HG03139 (cell line): ENCODE results near the gene TMPRSS9.
"Not testable (repeated sequence)": the region's sequence is repeated elsewhere in the genome, so short reads cannot be mapped to it uniquely, and the experiment has no call there.

Experiments
- ATAC-seq: cut with Tn5 transposase; IDR thresholded peaks from one replicate; pipeline ENCODE4 v1.9.1; 2021; ENCODE audit not compliant: unreplicated experiment

TMPRSS9 gene

DNA sequence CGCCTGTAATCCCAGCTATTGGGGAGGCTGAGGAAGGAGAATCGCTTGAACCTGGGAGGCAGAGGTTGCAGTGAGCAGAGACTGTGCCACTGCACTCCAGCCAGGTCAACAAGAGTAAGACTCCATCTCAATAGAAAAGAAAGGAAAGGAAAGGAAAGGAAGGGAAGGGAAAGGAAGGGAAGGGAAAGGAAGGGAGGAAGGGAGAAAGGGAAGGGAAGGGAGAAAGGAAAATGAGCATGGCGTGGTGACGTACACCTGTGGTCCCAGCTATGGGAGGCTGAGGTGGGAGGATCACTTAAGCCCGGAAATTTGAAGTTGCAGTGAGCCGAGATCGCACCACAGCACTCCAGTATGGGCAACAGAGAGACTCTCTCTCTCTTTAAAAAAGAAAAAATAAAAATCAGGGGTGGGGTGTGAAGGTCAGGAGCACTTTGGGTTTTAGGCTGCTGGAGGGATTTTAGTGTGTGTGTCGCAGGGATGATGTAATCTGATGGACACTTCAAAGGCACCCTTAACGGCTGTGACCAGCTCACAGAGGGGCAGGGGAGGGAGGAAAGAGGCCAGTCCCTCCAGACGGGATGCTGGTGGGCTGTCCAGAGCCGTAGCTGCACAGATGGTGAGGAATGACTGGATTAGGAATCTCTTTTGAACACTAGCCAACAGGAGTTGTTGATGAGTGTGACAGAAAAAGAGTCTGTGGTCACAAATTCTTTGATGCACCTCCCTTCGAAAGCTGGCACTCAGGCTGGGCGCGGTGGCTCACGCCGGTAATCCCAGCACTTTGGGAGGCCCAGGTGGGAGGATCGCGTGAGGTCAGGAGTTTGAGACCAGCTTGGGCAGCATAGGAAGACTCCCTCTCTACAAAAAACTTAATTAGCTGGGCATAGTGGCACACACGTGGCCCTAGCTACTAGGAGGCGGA is 27.6 kb downstream of the TMPRSS9 start:
- ATAC-seq = no peak

DNA sequence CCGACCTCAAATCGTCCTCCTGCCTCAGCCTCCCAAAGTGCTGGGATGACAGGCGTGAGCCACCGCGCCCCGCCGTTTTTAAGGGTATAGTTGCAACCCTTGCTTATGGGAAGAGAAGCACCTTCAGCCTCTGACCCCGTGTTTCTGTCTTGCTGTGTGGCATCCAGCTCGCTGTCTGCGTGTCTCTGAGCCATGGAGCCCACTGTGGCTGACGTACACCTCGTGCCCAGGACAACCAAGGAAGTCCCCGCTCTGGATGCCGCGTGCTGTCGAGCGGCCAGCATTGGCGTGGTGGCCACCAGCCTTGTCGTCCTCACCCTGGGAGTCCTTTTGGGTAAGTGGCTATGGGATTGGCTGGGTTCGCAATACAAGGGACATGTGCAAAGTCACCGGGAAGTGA is 29.5 kb downstream of the TMPRSS9 start:
- ATAC-seq = no peak

DNA sequence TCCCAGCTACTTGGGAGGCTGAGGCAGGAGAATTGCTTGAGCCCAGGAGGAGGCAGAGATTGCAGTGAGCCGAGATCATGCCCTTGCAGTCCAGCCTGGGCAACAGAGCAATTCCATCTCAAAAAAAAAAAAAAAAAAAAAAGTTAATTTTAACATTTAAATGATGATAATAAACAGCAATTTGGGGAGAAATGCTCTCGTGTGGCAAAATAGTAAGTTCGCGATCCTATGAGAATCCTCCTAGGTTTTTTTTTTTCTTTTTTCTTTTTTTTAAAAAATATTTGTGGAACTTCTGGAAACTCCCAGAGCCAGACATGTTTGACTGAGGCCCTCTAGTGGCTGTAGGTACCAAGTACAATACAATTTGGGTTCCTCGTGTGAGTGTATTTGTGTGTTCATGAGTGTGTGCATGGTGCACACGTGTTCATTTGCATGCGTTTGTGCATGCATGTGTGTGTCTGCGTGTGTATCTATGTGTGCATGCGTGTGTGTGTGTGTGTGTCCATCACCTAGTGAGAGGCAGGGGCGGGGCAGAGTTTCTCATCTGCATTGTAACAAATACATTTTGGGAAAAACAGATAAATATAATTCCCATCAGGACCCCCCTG is 31.2 kb downstream of the TMPRSS9 start:
- ATAC-seq = no peak

DNA sequence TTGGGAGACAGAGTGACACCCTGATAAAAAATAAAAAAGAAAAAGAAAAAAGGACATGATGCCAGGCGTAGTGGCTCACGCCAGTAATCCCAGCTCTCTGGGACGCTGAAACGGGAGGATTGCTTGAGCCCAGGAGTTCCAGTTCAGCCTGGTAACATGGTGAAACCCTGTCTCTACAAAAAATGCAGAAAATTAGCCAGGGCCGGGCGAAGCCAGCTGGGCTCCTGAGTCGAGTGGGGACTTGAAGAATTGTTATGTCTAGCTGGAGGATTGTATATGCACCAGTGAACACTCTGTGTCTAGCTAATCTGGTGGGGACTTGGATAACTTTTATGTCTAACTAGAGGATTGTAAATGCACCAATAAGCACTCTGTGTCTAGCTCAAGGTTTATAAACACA is 32.3 kb downstream of the TMPRSS9 start:
- ATAC-seq = no peak

DNA sequence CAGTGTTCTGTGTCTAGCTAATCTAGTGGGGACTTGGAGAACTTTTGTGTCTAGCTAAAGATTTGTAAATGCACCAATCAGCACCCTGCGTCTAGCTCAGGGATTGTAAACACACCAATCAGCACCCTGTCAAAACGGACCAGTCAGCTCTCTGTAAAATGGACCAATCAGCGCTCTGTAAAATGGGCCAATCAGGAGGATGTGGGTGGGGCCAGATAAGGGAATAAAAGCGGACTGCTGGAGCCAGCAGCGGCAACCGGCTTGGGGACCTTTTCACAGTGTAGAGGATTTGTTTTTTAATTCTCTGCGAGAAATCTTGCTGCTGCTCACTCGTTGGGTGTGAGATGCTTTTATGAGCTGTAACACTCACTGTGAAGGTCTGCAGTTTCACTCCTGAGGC is 32.8 kb downstream of the TMPRSS9 start:
- not testable (repeated sequence) for ATAC-seq

DNA sequence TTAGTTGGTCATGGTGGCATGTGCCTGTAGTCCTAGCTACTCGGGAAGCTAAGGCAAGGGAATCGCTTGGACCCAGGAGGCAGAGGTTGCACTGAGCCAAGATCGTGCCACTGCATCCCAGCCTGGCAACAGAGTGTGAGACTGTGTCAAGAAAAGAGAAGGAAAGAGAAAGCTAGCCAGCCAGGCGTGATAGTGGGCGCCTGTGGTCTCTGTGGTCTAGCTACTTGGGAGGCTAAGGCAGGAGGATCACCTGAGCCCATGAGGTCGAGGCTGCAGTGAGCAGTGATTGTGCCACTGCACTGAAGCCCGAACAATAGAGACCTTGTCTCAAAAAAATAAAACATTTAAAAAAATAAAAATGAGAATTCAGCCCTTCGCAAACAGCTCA is 34.0 kb downstream of the TMPRSS9 start:
- ATAC-seq = no peak

DNA sequence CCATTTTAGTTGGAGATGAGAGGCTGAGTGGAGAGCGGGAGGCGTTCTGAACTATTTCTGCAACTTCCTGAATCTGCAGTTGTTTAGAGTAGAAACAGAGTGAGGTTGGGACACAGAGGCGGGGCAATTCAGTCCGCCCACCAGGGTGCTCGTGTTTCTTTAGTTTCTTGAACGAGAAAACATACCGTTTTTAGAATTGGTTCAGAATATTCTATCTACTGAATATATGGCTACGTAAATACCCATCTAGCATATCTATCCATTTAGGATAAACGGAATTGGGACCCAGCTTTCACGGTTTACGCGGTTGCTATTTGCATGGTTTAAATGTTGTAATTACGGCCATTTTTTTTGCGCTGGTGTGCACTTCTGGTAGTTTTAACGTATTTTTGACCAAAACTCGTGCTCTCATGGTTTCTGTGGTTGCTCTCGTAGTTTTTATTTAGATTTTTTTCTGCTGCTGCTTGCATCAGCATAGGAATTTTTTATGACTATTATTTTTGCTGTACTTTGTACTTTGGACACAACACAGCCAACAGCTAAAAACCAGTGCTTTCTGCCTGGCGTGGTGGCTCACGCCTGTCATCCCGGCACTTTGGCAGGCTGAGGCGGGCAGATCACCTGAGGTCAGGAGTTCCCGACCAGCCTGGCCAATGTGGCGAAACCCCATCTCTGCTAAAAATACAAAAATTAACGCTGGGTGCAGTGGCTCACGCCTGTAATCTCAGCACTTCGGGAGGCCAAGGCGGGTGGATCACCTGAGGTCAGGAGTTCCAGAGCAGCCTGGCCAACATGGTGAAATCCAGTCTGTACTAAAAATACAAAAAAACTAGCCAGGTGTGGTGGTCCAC is 34.6 kb downstream of the TMPRSS9 start:
- no peak for ATAC-seq

GRCh38 chr19:2395293-2395829 is 35.3 kb downstream of the TMPRSS9 start:
- ATAC-seq = not testable (repeated sequence)

DNA sequence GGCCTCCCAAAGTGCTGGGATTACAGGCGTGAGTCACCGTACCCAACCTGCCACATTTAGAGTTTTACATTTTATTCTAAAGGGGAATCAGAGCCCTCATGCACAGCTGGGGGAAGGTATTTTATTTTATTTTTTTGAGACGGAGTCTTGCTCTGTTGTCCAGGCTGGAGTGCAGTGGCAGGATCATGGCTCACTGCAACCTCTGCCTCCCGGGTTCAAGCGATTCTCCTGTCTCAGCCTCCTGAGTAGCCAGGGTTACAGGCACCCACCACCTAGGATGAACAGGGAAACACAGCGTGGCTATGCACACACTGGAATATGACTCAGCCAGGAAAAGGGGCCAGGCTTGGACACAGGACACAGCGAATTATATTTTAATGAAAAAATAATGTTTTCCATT is 37.1 kb downstream of the TMPRSS9 start:
- not testable (repeated sequence) for ATAC-seq

DNA sequence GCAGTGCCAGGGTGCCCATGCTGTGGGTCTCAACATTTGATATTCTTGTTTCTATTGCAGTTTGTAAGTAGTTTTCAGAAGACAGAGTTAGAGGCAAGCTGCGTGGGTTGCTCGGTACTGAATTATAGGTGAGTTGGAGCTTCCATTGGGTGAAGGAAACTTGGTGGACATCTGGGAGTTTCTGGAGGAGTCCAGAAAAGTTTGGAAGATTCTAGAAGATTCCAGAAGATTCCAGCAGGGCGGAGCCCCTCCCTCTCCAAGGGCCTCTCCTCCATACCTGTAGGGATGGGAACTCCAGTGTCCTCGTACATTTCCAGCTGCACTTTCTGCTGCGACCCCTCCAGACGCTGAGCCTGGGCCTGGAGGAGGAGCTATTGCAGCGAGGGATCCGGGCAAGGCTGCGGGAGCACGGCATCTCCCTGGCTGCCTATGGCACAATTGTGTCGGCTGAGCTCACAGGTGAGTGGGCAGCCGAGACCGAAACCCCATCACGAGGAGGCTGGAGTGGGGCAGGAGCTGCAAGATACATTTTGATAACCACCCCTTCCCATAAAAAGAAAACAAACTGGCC is 38.8 kb downstream of the TMPRSS9 start:
- ATAC-seq = no peak

DNA sequence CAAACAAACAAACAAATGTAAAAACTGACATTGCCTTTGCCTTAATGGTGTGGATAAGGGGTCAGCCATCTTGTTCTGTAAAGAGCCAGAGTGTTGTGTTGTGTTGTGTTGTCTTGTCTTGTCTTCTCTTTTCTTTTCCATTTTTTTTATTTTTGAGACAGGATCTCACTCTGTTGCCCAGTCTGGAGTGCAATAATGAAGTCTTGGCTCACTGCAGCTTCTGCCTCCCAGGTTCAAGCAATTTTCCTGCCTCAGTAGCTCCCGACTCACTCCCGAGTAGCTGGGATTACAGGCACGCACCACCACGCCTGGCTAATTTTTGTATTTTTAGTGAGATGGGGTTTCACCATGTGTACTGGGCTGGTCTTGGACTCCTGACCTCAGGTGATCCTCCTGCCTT is 39.5 kb downstream of the TMPRSS9 start:
- no peak for ATAC-seq

DNA sequence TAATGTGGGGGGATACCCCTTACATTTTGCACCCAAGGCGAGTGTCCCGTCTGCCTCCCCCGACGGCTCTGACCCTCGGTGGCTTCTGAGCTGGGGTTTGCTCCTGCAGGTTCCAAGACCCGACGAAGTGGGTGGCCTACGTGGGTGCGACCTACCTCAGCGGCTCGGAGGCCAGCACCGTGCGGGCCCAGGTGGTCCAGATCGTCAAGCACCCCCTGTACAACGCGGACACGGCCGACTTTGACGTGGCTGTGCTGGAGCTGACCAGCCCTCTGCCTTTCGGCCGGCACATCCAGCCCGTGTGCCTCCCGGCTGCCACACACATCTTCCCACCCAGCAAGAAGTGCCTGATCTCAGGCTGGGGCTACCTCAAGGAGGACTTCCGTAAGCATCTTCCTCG is 48.2 kb downstream of the TMPRSS9 start:
- ATAC-seq = no peak

DNA sequence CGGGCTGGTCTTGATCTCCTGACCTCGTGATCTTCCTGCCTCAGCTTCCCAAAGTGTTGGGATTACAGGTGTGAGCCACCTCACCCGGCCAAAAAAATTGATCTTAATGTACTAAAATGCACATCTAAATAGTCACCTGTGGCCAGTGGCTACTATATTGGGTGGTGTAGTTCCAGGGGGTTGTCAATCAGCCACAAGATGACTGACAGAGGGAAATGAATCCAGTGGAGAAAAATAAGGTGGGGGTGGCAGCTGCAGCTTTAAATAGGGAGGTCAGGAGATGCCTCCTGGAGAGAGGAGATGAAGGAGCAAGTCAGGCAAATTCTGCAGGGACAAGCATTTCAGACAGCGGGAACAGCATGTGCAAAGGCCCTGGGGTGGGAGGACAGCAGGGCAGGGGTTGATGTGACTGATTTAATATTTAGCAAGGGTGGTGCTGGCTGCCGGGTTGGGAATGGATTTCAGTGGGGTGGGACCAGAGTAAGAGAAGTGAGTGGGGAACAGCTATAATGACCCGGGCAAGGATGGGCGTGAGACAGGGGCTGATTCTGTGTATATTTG is 49.4 kb downstream of the TMPRSS9 start:
- no peak for ATAC-seq

GRCh38 chr19:2410023-2410422 is 50.0 kb downstream of the TMPRSS9 start:
- ATAC-seq = no peak

GRCh38 chr19:2411709-2412108 is 51.6 kb downstream of the TMPRSS9 start:
- ATAC-seq = no peak

GRCh38 chr19:2412449-2412848 is 52.4 kb downstream of the TMPRSS9 start:
- ATAC-seq = no peak

DNA sequence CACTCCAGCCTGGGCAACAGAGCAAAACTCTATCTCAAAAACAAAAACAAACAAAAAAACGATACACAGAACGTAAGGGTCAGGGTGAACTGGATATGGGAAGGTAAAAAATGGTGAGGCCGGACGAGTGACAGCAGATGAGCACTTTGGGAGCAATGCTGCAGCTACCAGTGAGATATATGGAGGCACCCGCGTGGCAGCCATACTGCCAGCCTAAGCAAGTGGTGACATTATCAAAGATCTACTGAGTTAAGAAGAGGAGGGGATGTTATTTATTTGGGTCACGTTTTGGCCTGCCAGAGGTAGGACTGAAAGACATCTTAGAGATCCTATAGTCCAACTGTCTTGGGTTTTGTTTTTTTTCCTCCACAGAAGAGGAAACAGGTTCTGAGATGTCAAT is 53.1 kb downstream of the TMPRSS9 start:
- ATAC-seq = no peak

- ATAC-seq = no peak
These were observed 53.6 kb downstream of the TMPRSS9 start for GRCh38 chr19:2413629-2414028.

DNA sequence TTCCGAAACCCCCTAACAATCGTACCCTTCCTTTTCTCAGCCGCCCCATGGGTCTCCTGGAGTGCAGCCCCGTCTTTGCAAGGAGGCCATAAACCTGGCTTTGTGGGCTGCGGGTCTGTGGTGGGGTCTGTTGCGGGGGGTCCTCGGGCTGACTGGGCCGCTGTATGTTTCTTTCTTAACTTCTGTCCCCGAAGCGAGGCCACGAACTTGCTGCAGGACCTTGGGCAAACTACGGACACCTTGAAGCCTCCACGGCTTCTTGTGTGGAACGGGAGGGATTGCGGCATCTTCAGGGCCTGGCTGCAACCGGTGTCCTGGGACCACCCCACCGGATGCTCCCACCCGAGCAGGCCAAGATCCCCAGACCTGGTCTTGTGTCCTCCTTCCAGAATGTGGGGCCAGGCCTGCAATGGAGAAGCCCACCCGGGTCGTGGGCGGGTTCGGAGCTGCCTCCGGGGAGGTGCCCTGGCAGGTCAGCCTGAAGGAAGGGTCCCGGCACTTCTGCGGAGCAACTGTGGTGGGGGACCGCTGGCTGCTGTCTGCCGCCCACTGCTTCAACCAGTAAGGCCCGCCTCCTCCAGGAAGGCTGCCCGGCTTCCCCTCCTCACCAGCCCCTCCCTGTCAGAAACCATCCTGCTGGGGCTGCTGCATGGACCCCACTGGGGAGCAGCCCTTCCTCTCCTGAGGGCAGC is 55.4 kb downstream of the TMPRSS9 start:
- ATAC-seq = no peak

GRCh38 chr19:2415973-2416319 is 55.9 kb downstream of the TMPRSS9 start:
- ATAC-seq = no peak
